Stimulated activated CD4-positive, alpha-beta T cell treated with anti-CD3 and anti-CD28 coated beads, Interleukin-2, amount 100 ng/mL, for 48 hours (primary cell): ENCODE results near the gene CST9.

Experiments
- DNase-seq, 2 donors: peaks; one replicate each; pipeline ENCODE4 v3.0.0-alpha.2; 2020

CST9 gene

DNA sequence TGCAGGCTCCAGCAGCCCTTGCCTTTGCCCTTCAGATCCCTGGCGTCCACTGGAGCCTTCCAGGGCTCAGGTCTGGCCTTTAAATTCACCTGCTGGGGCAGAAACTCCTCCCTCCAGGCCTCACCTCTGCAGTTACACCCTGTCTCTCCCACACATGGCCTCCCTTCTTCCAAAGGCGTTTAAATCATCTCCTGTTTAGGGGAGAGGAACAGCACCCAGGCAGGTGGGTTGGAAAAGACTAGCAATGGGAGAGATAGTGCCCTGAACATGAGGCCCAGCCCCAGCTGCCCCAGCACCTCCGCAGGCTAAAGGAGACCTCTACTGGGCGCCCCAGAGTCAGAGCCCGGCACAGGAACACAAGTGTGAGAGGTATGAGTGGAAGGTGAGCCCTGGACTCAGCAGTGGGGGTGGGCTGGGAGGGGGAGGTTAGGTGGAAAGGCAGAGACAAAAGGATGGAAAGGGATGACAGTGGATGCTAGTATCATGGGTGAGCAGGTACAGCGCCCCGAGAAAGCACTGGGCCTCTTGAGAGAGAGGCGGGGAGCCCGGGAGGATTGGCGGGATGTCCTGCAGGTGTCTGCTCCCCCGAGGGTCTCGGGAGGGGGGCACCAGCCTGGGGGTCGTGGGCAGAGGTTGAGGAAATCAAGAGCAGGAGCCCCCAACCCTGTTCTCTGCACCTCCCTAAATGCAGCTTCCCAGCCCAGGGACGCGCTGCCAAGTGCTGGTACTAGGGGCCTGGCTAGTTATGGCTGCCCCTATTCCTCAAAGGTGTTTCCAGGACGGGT lies at the start of gene CST9:
Gene CST9 (minus strand): TSS at position 51 of the 785 bp plus-strand sequence. CDS start 53 bp downstream, outside the sequence.
- DNase-seq = no peak

- DNase-seq = no peak
Measured at GRCh38 chr20:23654717-23655116, 49.0 kb upstream of the CST9 start.

GRCh38 chr20:23654000-23654399 lies 48.3 kb upstream of the CST9 start:
- DNase-seq = no peak

DNA sequence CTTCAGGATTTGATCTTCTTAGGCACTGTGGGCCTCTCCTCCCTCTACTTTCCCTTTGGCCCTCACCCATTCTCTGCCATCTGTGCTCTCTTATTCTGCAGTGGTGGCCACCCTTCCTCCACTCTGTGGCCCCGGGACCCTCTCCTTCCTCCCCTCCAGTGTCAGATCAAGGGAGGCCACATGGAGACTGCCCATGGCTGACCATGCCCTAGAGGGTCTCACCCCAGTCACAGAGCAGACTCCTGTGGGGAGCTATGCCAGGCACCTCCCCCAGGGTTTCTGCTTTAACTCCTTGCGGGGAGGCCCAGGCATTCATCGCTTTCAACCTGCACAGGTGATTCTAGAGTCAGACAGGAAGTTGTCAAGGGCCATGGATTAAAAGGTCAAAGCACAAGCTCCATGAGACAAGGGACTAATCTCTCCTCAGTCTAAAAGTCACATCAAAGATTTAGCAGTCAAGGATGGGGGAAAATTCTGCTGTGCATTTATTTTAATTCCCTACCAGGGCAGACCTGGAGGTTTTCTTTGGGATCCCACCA lies 47.8 kb upstream of the CST9 start:
- DNase-seq = no peak

DNA sequence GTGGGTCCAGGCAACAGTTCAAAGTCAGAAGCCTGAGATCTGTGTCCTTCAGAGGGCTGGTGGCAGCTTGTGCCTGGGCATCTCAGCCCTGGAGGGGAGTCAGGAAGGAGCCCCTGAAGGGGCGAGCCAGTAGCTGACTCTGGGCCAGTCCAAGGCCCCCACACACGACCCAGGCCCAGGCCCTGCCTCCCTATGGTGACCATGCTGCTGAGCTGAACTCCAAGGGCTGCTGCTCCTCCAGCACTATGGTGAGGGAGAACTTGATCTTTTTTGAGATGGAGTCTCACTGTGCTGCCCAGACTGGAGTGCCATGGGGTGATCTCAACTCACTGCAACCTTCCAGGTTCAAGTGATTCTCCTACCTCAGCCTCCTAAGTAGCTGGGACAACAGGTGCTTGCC lies 47.2 kb upstream of the CST9 start:
- no peak for DNase-seq

DNA sequence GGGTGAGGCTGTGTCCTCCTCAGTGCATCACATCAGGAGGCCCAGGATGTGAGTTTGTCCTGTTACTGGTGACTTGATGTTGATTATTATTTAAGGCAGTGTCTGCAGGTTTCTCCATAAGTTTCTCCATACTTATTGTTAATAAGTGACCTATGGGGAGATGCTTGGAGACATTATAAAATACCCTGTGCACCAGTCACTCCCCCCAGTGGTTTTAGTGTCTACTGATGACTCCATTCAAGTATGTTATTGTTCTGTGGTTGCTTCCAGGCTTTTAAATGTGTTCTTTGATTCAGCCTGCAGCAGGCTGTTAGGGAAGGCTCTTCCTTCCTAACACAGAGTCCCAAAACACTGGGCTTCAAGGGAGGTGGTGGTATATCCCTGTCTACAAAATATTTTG lies 46.7 kb upstream of the CST9 start:
- DNase-seq = no peak

DNA sequence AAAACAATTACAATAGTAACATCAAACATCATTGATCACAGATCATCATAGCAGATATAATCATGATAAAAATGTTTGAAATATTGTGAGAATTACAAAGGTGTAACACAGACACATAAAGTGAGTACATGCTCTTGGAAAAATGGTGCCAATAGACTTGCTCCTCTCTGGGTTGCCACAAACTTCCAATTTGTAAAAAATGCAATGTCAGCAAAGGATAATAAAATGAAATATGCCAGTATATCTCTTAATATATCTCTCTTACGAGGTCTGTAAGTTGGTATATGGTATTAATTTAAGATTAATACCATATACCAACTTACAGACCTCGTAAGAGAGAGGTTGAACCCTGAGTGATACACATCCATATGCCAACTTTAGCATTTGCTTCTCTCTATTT lies 45.4 kb upstream of the CST9 start:
- DNase-seq = no peak

DNA sequence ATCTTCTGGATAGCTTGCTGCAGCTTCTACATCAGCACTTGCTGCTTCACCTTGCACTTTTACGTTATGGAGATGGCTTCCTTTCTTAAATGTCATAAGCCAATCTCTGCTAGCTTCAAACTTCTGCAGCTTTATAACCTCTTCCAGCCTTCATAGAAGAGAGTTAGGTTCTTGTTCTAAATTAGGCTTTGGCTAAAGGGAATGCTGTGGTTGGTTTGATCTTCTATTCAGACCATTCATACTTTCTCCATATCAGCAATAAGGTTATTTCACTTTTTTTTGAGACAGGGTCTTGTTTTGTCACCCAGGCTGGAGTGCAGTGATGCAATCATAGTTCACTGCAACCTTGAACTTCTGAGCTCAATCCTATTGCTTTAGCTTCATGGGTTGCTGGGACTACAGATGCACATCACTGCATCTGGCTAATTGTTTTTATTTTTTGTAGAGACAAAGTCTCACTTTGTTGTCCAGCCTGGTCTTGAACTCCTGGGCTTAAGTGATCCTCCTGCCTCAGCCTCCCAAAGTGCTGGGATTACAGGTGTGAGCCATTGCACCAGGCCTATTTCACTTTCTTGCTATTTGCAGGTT lies 44.2 kb upstream of the CST9 start:
- no peak for DNase-seq

- DNase-seq = no peak
Measured at GRCh38 chr20:23649242-23649641, 43.5 kb upstream of the CST9 start.

DNA sequence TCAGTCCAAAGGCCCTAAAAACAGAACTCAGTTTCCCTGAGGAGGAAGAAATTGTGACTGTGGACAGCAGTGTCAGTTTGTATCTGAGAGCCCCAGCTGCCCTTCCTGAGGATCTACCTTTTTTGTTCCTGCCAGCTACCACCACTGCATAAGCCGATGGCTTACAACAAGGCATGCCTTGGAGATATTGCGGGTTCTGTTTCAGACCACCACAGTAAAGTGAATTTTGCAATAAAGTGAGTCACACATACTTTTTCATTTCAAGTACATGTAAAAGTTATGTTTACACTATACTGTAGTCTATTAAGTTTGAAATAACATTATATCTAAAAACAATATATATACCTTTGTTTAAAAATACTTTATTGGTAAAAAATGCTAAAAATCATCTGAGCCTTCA lies 41.6 kb upstream of the CST9 start:
- no peak for DNase-seq

- no peak for DNase-seq
Measured at GRCh38 chr20:23646106-23646873, 40.6 kb upstream of the CST9 start.

DNA sequence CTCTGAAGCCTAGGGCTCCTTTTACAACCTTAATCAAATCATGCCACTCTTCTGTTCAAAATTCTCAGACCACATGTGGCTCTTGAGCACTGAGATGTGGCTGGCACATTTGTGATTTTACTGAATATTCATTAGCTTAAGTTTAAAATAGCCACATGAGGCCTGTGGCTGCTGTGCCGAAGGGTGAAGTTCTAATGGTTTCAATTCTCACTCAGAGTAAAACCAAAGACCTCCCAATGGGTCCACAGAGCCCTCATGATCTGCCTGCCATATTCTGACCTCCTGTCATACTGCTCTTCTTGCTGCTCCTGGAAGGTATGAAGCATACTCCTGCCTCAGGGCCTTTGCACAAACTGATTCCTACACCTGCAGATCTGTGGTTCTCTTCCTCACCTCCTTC lies 39.9 kb upstream of the CST9 start:
- no peak for DNase-seq

GRCh38 chr20:23644164-23644563 lies 38.4 kb upstream of the CST9 start:
- DNase-seq = no peak

- no peak for DNase-seq
Measured at GRCh38 chr20:23643659-23644058, 37.9 kb upstream of the CST9 start.

- DNase-seq = no peak
Measured at GRCh38 chr20:23641936-23642751, 36.4 kb upstream of the CST9 start.

DNA sequence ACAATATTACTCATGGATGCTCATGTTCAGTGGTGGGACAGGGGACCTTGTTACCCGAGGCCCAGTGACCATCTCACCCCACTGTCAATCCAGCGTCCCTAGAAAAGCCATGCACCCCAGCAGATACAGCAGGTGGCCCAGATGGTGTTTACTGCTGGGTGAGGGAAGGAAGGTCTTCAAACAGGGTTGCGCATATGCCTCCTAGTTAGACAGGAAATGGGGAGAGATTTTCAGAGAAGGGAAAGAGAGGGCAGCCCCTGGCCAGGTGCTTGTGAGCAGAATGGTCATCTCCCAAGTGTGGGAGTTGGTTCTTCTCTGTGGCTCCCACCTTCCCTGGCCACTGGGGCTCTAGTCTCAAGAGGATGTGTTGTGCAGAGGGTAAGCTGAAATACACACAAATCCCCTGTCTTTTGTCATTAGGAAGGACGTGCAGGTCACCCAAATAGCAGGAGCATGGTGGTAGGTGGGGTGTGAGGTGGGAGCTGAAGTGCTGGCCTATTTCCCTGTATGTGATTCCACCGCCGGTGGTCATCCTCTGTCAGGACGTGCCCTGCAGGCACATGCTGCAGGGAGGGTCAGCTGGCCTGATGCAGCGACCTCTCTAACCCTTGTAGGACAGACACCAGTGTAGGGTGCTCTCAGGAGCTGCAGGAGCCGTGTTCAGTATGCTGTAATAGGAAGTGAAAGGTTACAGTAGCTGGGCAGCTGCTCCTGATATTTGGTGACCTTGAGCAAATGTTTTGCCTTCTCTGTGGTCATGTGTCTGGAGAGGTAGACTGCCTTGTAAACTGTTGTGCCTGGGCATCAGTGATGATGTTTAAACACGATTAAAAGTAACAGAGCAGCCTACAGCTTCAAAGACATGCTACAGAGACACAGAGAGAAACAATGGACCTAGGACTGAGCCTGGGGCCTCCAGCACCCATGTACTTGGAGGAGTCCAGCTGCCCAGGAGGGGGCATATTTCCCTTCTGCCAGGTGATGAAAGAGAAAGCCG lies 35.3 kb upstream of the CST9 start:
- DNase-seq = no peak

GRCh38 chr20:23640018-23640601 lies 34.4 kb upstream of the CST9 start:
- no peak for DNase-seq

- DNase-seq = no peak
Measured at GRCh38 chr20:23639490-23639958, 33.8 kb upstream of the CST9 start.

- DNase-seq = no peak
Measured at GRCh38 chr20:23638309-23638708, 32.6 kb upstream of the CST9 start.

DNA sequence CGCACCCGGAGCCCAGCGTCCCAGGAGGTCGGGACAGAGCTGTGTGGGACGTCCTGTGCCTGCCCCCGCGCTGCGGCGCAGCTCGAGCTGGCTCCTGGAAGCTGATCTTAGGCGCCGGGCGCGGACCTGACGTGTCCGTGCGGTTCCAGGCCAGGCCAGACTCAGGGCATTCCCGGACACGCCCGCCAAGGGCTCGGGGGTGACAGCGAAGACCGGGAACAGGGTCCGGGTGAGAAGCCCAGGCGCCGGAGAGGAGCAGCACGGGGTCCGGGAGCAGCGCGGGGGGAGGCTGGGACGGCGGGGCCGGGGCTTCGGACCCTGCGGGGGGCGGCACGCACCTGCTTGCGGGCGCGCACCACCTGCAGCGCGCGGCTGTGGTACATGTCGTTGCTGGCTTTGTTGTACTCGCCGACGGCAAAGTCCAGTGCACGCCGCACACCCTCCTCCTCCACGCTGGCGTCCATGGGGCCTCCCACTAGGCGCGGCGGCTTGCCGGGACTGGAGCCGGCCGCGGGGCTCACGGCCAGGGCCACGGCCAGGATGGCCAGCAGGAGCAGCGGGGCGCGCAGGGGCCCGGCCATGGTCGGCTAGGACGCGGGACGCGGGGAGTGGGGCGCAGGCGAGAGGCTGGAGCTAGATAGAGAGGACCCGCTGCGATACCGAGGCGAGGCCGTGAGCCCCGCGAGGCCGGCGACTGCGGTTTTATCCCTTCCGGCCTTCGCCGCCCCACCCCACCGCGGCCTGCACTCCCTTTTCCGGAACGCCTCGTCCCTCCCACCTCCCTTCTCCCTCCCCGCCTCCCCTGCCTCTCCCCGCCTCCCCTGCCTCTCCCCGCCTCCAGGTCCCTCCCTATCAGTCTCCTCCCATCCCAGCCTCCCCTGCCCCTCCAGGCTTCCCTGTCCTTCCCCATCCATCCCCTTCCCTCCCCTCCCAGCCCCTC lies 31.8 kb upstream of the CST9 start, which contains the start of gene CST3:
Gene CST3 (minus strand): TSS at position 674 of the 940 bp plus-strand sequence. CDS start 93 bp downstream, at position 581.
- peak in 1 of 2 donors; percentile 4 for DNase-seq
